ENCODE results near the gene LRRC31. TPM values are rescaled to one million over a fixed set of nuclear protein-coding genes. Genes with fewer than 3 reads are reported as not detected.

Gene LRRC31
- total RNA-seq, 2 donors from 2014 or later = not detected

DNA sequence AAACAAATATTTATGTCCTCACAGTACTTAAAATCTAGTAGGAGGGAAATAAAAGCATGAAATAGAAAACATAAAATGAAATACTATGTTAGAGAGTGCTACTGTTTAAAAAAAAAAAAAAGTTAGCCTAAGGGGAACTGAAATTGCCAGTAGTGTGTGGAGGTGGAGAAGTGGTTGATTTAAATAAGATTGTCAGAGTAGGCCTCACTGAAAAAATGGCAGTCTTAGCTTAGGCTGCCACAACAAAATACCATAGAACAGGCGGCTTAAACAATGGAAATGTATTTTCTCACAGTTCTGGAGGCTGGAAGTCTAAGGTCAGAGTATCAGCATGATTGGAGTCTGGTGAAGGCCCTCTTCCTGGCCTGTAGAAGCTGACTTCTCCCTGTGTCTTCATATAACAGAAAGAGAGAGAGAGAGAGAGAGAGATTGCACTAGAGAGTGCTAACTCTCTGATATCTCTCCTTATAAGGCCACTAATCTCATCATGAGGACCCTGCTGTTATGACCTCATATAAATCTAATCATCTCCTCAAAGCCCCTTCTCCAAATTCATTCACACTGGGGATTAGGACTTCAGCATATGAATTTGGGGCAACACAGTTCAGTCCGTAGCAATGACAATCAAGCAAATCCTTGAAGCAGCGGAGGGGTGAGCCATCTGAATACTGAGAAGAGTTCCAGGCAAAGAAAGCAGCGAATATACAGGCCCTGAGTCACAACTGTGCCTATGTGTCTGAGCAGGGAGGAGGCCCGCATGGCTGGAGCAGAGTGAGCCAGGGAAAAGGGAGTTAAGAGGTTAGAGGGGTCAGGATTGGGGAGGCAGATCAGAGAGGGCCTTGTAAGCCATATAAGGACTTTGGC, 33.4 kb downstream of the LRRC31 start:
- Histone ChIP-seq H3K27ac (no peak overlapping the region), H3K27me3 (no peaks in the 10 kb centered on the region), H3K4me1 (no peaks in the 10 kb centered on the region), H3K4me3 (no peak overlapping the region), H3K9me3 (no peaks in the 10 kb centered on the region), H3K36me3 (no peaks in the 10 kb centered on the region)
- TF ChIP-seq, protein P1, sequence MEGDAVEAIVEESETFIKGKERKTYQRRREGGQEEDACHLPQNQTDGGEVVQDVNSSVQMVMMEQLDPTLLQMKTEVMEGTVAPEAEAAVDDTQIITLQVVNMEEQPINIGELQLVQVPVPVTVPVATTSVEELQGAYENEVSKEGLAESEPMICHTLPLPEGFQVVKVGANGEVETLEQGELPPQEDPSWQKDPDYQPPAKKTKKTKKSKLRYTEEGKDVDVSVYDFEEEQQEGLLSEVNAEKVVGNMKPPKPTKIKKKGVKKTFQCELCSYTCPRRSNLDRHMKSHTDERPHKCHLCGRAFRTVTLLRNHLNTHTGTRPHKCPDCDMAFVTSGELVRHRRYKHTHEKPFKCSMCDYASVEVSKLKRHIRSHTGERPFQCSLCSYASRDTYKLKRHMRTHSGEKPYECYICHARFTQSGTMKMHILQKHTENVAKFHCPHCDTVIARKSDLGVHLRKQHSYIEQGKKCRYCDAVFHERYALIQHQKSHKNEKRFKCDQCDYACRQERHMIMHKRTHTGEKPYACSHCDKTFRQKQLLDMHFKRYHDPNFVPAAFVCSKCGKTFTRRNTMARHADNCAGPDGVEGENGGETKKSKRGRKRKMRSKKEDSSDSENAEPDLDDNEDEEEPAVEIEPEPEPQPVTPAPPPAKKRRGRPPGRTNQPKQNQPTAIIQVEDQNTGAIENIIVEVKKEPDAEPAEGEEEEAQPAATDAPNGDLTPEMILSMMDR (IDR thresholded peaks at IDR 0.05) = no peak
- DNase-seq (ENCODE audit: low spot score) = no peak

DNA sequence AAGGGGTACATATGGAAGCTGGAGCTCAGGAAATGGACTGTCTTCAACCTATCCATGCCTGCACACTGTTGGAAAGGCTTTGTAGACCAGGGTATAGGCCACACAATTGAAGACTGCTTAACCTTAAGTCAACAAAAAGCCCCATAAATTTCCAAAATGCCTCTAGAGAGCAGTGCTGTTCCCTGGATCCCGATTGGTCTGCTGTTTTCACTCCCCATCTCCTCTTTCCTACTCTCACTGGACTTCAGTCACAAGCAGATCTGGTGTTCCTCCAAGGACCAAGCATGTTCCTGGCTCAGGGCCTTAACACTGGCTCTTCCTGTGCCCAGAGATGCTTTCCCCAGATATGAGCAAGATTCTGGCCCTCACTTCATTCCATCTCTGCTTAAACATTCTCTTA, 34.2 kb downstream of the LRRC31 start:
- H3K4me3 ChIP-seq = no peak overlapping the region
- DNase-seq (ENCODE audit: low spot score) = no peak

DNA sequence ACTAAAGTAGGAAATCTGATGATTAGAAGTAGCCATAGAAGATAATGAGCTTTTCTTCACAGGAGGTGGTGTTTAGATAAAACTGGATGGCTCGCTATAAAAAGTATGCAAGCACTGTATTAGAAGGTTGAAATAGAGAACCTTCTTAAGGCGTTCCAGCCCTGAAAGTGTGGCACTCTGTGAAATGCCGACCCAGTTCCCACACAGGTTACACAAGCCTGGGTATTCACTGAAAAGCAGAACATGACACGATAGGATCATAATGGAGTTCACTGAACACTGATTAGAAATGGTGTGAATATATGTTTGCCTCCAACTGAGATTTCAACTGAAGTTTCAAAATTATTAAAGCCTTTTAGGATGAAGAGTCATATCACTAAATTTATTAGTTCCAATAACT, 42.0 kb downstream of the LRRC31 start:
- no peaks in the 10 kb centered on the region for H3K9me3 ChIP-seq
- no peak overlapping the region for H3K27ac ChIP-seq
- H3K4me3 ChIP-seq = no peak overlapping the region
- TF ChIP-seq, protein P1 (IDR thresholded peaks at IDR 0.05) = no peak
- no peaks in the 10 kb centered on the region for H3K4me1 ChIP-seq
- H3K36me3 ChIP-seq = no peaks in the 10 kb centered on the region
- no peak for DNase-seq (ENCODE audit: low spot score)
- H3K27me3 ChIP-seq = no peaks in the 10 kb centered on the region

More for the DNA sequence above, 34.2 kb downstream of the LRRC31 start:
- no peaks in the 10 kb centered on the region for H3K36me3 ChIP-seq
- H3K27me3 ChIP-seq = no peaks in the 10 kb centered on the region
- H3K27ac ChIP-seq = no peak overlapping the region
- no peaks in the 10 kb centered on the region for H3K4me1 ChIP-seq
- H3K9me3 ChIP-seq = no peaks in the 10 kb centered on the region
- TF ChIP-seq, protein P1 (IDR thresholded peaks at IDR 0.05) = no peak

DNA sequence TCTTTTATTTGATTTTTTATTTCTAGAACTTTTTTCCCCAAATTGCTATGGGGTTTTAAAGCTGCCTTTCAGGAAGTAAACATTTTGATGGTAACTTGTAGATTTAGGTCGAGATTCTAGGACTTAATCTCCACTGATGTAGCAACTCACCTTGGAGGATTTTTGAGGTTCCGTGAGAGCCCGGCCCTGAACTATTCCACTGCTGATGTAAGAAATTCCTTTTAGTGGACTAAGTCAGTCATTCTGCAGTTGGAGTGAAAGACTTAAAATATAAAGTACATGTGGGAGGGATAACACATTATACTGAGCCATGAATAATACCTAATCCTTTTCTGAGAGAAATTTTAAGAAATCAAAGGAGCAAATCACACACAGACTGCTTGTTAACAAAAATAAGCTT, 44.4 kb downstream of the LRRC31 start:
- no peak overlapping the region for H3K27ac ChIP-seq
- no peaks in the 10 kb centered on the region for H3K36me3 ChIP-seq
- TF ChIP-seq, protein P1 (IDR thresholded peaks at IDR 0.05) = no peak
- H3K9me3 ChIP-seq = no peaks in the 10 kb centered on the region
- no peaks in the 10 kb centered on the region for H3K27me3 ChIP-seq
- DNase-seq (ENCODE audit: low spot score) = no peak
- H3K4me1 ChIP-seq = no peaks in the 10 kb centered on the region
- H3K4me3 ChIP-seq = no peak overlapping the region

DNA sequence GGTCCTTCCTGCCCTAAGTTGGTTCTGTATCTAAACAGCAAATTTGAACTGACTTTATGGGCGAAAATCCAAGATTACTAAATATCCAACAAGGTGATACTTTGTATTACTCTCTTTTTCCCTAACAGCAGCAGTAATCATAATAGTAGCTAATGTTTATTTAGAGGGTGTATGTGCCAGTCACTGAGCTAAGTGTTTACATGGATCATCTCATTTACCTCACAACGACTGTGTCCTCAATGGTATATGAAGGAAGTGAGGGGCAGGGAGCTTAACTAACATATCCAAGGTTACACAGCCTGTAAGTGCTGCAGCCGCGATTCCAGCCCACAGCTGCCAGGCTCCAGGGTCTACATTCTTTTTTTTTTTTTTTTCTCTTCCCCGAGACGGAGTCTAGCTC, 46.8 kb downstream of the LRRC31 start:
- Histone ChIP-seq H3K4me3 (no peak overlapping the region), H3K27ac (no peak overlapping the region), H3K4me1 (no peaks in the 10 kb centered on the region), H3K36me3 (no peaks in the 10 kb centered on the region), H3K9me3 (no peaks in the 10 kb centered on the region), H3K27me3 (no peaks in the 10 kb centered on the region)
- TF ChIP-seq, protein P1 (IDR thresholded peaks at IDR 0.05) = no peak
- DNase-seq (ENCODE audit: low spot score) = no peak

All from right atrium auricular region (tissue), 2 donors.